HUES64 (cell line): Measurements from ENCODE around the gene TPGS1. TPM values are rescaled to one million over a fixed set of nuclear protein-coding genes. Genes with fewer than 3 reads are reported as not detected.
A peak's percentile ranks its signal among the peaks of the same experiment; 100 is the strongest.

Source experiments
- H3K27ac ChIP-seq: 2 replicates; pipeline ENCODE4 v1.7.0; 2013; ENCODE audit warnings: low read depth, low read length, inconsistent platforms
- H3K27me3 ChIP-seq: 2 replicates; pipeline ENCODE4 v1.6.1; 2013; ENCODE audit warnings: mild to moderate bottlenecking, low read length; ENCODE audit not compliant: insufficient read depth
- H3K36me3 ChIP-seq: 2 replicates; pipeline ENCODE4 v1.6.1; 2013; ENCODE audit warnings: mild to moderate bottlenecking, low read length; ENCODE audit not compliant: insufficient read depth
- H3K4me1 ChIP-seq: 2 replicates; pipeline ENCODE4 v1.6.1; 2013; ENCODE audit warnings: mild to moderate bottlenecking, low read length, moderate library complexity; ENCODE audit not compliant: insufficient read depth
- H3K4me3 ChIP-seq: 2 replicates; pipeline ENCODE4 v1.5.1; 2013; ENCODE audit warnings: mild to moderate bottlenecking, low read length, moderate library complexity
- H3K9ac ChIP-seq: 2 replicates; pipeline ENCODE4 v1.6.1; 2013; ENCODE audit warnings: mild to moderate bottlenecking, low read depth, low read length
- H3K9me3 ChIP-seq: 2 replicates; pipeline ENCODE4 v1.6.1; 2013; ENCODE audit warnings: low read depth, low read length; ENCODE audit not compliant: insufficient read depth
- WGBS: fragments of 150-250, 120-280 bp; methylation state at CpG from one replicate; pipeline ENCODE4 v1.1.7; 2013; ENCODE audit warnings: missing lambda C conversion rate; 5-methylcytosine and 5-hydroxymethylcytosine counted together
- polyA plus RNA-seq, 2 experiments: library from polyadenylated mRNA; stranded (reverse); fragments of 50-300 nt; gene quantifications; one replicate each; pipeline ENCODE4 v1.2.3, GENCODE V29; 2013

Gene TPGS1, protein sequence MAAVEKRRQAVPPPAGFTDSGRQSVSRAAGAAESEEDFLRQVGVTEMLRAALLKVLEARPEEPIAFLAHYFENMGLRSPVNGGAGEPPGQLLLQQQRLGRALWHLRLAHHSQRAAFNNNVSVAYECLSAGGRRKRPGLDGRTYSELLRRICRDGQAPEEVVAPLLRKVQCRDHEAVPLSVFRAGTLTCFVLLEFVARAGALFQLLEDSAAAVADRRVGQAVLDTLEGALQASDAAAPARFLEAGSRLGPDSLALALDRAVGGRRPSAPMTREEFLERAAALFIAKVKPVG
- polyA plus RNA-seq (2013, experiment 1 of 2) = 10.0 TPM
- 10.3 TPM for polyA plus RNA-seq (2013, experiment 2 of 2)

DNA sequence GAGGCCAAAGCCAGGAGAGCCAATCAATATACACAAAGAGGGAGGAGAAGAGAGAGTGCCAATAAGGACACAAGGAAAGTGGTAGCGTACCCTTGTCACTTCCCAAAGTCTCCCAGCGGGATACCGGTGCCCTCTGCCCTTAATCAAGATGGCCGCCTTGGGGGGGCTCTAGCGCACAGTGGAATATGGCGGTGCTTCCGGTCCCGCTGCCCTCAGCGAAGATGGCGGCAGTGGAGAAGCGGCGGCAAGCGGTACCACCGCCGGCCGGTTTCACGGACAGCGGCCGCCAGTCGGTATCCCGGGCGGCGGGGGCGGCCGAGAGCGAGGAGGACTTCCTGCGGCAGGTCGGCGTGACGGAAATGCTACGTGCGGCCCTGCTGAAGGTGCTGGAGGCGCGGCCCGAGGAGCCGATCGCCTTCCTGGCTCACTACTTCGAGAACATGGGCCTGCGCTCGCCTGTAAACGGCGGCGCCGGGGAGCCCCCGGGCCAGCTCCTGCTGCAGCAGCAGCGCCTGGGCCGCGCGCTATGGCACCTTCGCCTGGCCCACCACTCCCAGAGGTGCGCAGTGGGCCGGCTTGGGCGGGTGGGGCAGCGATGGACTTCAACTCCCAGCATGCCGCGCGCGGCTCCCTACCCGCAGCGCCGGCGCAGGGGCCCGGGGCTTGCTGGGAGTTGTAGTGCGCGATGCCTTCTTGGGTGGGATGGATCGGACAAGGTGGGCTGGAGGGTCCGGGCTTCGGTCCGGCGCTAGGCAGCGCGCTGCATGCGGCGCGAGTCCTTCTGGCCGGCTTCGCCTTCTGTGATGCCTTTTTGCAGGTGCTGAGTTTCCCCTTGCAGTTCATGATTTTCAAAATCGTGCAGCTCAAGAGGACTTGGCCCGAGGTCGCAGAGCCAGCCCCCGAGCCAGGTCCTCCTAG is at the start of gene TPGS1:
Gene TPGS1 (plus strand): TSS at position 212 of the 918 bp plus-strand sequence. CDS start 10 bp downstream, at position 222.
- H3K27me3 ChIP-seq = no peaks in the 10 kb centered on the region
- peak within 1 kb of the TSS; percentile 83 for H3K4me3 ChIP-seq
- H3K9ac ChIP-seq = peak within 1 kb of the TSS; percentile 83
- peak within 1 kb of the TSS; percentile 91 for H3K27ac ChIP-seq
- peaks cover 15% of the 10 kb centered on the region for H3K4me1 ChIP-seq
- no peaks in the 10 kb centered on the region for H3K9me3 ChIP-seq
- H3K36me3 ChIP-seq = peaks cover 8% of the 10 kb centered on the region
- under 1% methylated on average over 81 of the region's 81 CpGs for WGBS

DNA sequence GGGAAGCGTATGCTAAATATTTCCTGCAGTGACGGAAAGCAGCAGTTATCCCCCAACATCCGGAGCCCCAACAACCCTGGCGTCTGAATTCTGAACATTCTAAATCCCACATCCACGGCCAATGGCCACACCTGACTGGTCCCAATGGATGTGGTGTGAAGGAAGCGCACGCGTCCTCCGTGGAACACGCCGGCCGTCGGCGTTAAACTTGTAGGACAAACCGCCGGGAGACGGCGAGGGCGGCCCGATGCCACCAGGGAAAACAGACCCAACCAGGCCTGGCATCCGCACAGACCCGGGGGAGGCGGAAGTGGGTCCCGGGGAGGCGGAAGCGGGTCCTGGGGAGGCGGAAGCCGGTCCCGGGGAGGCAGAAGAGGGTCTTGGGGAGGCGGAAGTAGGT is 49.7 kb upstream of the TPGS1 start:
- no peaks in the 10 kb centered on the region for H3K9me3 ChIP-seq
- peaks cover 19% of the 10 kb centered on the region for H3K27me3 ChIP-seq

DNA sequence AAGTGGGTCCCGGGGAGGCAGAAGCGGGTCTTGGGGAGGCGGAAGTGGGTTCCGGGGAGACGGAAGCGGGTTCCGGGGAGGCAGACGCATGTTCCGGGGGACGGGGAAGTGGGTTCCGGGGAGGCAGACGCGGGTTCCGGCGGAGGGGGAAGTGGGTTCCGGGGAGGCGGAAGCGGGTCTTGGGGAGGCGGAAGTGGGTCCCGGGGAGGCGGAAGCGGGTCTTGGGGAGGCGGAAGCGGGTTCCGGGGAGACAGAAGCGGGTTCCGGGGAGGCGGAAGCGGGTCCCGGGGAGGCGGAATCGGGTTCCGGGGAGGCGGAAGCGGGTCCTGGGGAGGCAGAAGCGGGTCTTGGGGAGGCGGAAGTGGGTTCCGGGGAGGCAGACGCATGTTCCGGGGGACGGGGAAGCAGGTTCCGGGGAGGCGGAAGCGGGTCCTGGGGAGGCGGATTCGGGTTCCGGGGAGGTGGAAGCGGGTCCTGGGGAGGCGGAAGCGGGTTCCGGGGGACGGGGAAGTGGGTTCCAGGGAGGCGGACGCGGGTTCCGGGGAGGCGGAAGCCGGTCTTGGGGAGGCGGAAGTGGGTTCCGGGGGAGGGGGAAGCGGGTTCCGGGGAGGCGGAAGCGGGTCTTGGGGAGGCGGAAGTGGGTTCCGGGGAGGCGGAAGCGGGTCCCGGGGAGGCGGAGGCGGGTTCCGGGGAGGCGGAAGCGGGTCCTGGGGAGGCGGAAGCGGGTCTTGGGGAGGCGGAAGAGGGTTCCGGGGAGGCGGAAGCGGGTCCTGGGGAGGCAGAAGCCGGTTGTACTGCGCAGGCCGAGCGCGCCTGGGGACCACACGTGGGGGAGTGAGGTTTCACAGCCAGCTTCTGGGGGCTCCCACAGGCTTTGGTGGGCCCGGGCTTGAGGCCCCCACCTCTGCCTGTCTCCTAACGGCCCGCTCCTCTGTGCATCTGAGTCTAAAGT is 48.9 kb upstream of the TPGS1 start:
- Histone ChIP-seq H3K36me3 (no peaks in the 10 kb centered on the region), H3K27ac (no peak overlapping the region), H3K4me3 (no peak overlapping the region), H3K9me3 (no peaks in the 10 kb centered on the region), H3K9ac (no peak overlapping the region), H3K27me3 (peaks cover 21% of the 10 kb centered on the region), H3K4me1 (no peaks in the 10 kb centered on the region)
- 97% methylated on average over 89 of the region's 89 CpGs for WGBS

More for the DNA sequence above, 49.7 kb upstream of the TPGS1 start:
- no peaks in the 10 kb centered on the region for H3K36me3 ChIP-seq
- H3K9ac ChIP-seq = no peak overlapping the region
- no peaks in the 10 kb centered on the region for H3K4me1 ChIP-seq
- WGBS = 94% methylated on average over 30 of the region's 30 CpGs
- H3K27ac ChIP-seq = no peak overlapping the region
- no peak overlapping the region for H3K4me3 ChIP-seq

DNA sequence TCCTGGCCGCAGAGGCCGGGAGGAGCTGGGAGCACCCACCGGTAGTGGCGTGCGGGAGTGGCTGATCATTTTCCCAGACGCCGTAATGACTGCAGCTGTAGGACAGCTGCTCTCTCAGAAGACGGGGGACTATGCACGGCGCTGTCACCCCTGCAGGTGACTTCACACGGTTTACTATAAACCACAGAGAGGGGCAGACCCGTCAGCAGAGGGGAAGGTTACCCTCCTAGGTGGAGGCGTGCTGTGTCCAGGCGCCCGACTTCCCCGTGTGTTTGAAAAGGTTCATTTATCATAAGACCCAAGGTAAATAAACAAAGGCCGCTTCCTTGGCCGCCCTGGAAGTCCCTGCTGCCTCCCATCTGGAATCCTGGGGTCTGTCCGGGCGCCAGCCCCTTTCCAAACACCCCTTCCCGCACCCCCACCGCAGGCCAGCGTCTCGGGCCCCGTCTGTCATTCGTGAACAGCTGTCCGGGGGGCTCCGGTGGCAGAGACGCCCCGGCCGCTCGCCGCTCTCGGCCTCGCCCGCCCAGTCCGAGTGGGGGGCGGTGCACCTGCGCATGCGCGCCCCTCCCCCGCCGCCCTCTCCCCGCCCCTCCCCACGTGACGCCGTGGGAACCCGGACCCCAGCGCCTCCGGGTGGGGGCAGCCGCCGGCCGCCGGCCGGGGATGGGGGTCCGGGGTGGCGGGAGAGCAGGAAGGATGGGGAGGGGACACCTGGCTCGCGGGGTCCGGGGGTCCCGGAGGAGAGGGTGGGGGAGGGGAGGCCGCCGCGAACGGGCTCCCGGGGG is 47.4 kb upstream of the TPGS1 start:
- WGBS = 3% methylated on average over 50 of the region's 66 CpGs
- H3K9ac ChIP-seq = peak overlapping the region; percentile 59
- peak overlapping the region; percentile 60 for H3K4me3 ChIP-seq
- H3K9me3 ChIP-seq = no peaks in the 10 kb centered on the region
- H3K27ac ChIP-seq = peak overlapping the region; percentile 60; the same call in 1 of the 2 replicates
- no peaks in the 10 kb centered on the region for H3K4me1 ChIP-seq
- peaks cover 21% of the 10 kb centered on the region for H3K27me3 ChIP-seq
- no peaks in the 10 kb centered on the region for H3K36me3 ChIP-seq

DNA sequence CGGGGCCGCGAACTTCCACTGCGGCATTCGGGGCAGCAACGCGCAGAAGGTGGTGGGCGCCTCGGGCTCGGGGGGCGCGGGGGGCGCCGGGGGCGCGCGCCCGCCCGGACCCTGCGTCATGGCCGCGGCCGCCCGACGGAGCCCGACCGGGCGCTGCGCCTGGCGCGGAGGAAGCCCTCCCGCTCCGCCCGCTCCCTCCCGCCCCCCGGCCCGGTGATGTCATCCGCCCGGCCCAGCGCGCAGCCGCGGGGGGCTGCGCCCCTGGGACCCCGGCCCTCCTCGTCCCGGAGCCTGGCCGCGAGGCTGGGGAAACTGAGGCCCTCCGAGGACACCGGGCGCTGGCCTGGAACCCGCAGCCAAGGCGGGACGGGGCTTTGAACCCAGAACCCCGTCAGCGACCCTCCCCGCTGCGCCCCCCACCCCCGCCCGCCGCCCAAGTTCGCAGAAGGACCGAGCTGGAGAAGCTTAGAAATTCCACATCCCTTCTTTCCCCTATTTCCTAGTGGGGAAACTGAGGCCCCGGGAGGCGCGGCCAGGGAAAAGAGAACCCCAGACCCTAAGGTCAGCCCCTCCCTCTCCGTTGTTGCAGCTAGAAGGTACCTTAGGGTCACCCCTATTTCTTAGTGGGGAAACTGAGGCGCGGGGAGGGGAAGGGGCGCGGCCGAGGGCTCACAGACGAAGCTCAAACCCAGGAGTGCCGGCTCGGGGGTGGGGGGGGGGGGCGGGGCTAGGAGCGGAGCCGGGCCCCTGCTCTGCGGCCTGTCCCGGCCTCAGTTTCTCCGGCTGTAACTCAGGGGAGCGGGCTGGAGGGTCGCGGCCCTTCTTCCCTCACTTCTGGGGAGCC is 46.2 kb upstream of the TPGS1 start, which contains the start of gene SHC2:
Gene SHC2 (minus strand): TSS at position 157 of the 844 bp plus-strand sequence. CDS start 37 bp downstream, at position 120.
- no peaks in the 10 kb centered on the region for H3K9me3 ChIP-seq
- H3K36me3 ChIP-seq = no peaks in the 10 kb centered on the region
- peak within 1 kb of the TSS; percentile 59 for H3K9ac ChIP-seq
- no peaks in the 10 kb centered on the region for H3K4me1 ChIP-seq
- H3K27ac ChIP-seq = peak within 1 kb of the TSS; percentile 60; the same call in 1 of the 2 replicates
- peaks cover 21% of the 10 kb centered on the region for H3K27me3 ChIP-seq
- 2% methylated on average over 84 of the region's 85 CpGs for WGBS
- peak within 1 kb of the TSS; percentile 60 for H3K4me3 ChIP-seq

DNA sequence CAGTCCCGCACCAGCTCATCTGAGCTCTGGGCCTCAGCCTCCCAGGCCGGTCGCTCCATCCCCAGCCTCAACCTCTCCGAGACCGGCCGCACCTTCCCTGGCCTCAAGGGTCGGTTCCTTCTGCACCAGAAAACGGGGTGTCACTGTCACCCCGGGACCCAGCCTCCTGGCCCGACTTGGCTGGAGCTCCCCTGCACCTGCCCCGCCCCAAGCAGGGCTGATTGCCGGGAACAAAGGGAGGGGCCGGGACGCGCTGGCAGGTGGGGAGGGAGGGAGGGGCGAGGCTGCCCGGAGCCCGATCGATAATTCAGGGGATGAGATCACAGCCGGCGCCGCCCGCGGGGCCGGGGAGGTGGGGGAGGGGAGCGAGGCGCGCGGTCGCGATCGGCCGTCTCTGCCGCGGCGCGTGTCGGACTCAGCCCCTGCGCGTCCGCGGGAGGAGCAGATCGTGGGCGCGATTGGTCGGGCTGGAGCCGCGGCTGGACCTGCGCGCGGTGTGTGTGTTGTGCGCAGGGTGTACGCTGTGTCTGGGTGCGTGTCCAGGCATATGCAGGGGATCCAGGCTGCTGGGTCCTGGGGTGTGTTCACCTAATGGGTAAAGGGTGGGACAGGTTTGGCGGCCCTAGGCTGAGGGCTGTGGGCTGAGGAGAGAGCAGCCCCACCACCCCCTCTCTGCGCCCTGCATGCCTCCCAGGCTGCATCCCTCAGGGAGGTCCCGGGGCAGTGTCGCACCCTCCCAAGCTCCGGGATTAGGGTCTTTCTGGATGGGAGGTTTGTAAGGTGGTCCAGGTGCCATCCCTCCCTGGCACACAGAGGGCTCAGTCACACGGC is 45.4 kb upstream of the TPGS1 start:
- peak overlapping the region; percentile 58 for H3K9ac ChIP-seq
- 9% methylated on average over 60 of the region's 60 CpGs for WGBS
- no peaks in the 10 kb centered on the region for H3K9me3 ChIP-seq
- H3K36me3 ChIP-seq = no peaks in the 10 kb centered on the region
- H3K27me3 ChIP-seq = peaks cover 21% of the 10 kb centered on the region
- H3K4me1 ChIP-seq = no peaks in the 10 kb centered on the region
- peak overlapping the region; percentile 58 for H3K4me3 ChIP-seq
- no peak overlapping the region for H3K27ac ChIP-seq

DNA sequence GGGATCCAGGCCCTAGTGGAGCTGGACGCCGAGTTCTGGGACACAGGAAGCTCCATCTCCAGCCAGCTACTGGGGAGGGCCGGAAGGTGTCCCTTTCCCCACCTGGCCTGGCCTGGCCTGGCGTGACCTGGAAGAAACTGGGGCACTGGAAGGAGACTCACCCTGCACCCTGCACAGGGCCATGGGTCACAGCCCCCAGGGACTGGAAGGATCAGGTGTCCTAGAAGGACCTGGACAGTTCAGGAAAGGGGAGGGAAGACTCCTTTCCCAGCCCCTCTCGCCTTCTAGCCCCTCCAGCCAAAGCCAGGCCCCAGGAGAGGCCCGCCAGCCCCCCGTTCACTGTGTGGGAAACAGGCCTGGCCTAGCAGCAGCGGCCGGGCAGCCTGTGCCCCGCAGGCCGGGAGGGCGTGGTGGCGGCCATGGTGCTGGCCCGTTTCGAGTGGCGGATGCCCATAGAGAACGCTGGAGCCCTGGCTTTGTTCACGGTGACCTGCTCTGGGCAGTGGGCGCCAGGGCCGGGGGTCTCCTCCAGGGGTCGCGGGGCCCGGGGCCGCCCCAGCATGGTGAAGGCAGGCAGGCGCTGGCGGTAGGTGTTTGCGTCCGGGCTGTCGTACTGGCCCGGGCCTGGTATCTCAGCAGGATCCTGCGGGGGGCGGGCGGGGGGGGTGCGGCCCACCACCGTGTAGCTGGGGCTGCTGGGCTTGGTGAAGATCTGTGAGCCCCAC is 43.7 kb upstream of the TPGS1 start:
- 91% methylated on average over 35 of the region's 35 CpGs for WGBS
- Histone ChIP-seq H3K36me3 (no peaks in the 10 kb centered on the region), H3K27me3 (peaks cover 21% of the 10 kb centered on the region), H3K4me1 (no peaks in the 10 kb centered on the region), H3K4me3 (no peak overlapping the region), H3K27ac (no peak overlapping the region), H3K9me3 (no peaks in the 10 kb centered on the region), H3K9ac (no peak overlapping the region)

DNA sequence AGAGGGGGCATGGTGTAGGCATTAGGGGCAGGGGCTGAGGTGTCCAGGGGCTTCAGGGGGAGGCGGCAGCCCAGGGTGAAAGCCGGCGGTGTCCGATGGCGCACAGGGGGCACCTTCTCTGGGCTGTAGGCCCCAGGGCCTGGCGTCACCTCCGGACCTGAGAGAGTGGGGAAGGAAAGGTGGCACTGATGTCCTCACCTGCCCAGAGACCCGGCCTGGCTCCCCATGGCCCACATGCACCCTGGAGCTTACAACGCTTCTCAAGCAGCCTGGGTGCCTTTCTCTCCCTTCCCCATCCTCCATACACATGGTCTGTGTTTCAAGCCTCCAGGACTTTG is 43.1 kb upstream of the TPGS1 start:
- no peaks in the 10 kb centered on the region for H3K9me3 ChIP-seq

More for the DNA sequence above, 43.1 kb upstream of the TPGS1 start:
- H3K4me1 ChIP-seq = no peaks in the 10 kb centered on the region
- no peak overlapping the region for H3K9ac ChIP-seq
- no peak overlapping the region for H3K4me3 ChIP-seq
- no peak overlapping the region for H3K27ac ChIP-seq
- 92% methylated on average over 9 of the region's 9 CpGs for WGBS
- H3K27me3 ChIP-seq = peaks cover 21% of the 10 kb centered on the region
- H3K36me3 ChIP-seq = no peaks in the 10 kb centered on the region
